KBM-7 (cell line): Measurements from ENCODE around the gene INHA.

Source experiments
- DNase-seq: peaks from one replicate; pipeline ENCODE4 v3.0.0-alpha.2; 2015
- in situ Hi-C: fragments of 300-500 bp; cut with MboI; formaldehyde crosslinking; loops from 2 replicates; pipeline ENCODE4 v1.14.3; 2020; ENCODE audit warnings: low sequenced_read_pairs, low pct_unique_long_range_greater_than_20kb, mixed read lengths

Gene INHA

GRCh38 chr2:219569635-219570034 is 2.5 kb upstream of the INHA start:
- no peak for DNase-seq
- in situ Hi-C loops = no loop called here

- peak; percentile 23 for DNase-seq
- in situ Hi-C loops = no loop called here
Measured at GRCh38 chr2:219570194-219570923, 1.8 kb upstream of the INHA start.

- in situ Hi-C loops = no loop called here
- no peak for DNase-seq
Measured at GRCh38 chr2:219570924-219571310, 1.2 kb upstream of the INHA start.

GRCh38 chr2:219571311-219572236 is 536 bp upstream of the INHA start, which contains the start of gene OBSL1:
OBSL1 (minus strand) TSS chr2:219571539; CDS start chr2:219571232, 307 bp downstream.
- in situ Hi-C loops = no loop called here
- peak; percentile 75 for DNase-seq

GRCh38 chr2:219573166-219573565 is 1.1 kb downstream of the INHA start:
- no peak for DNase-seq
- in situ Hi-C loops = no loop called here

- in situ Hi-C loops = no loop called here
- DNase-seq = no peak
Measured at GRCh38 chr2:219574484-219575311, 2.6 kb downstream of the INHA start.

- in situ Hi-C loops = no loop called here
- no peak for DNase-seq
Measured at GRCh38 chr2:219575566-219576504, 3.7 kb downstream of the INHA start.

- in situ Hi-C loops = no loop called here
- no peak for DNase-seq
Measured at GRCh38 chr2:219576505-219577388, 4.6 kb downstream of the INHA start.

GRCh38 chr2:219578811-219579613 is 6.9 kb downstream of the INHA start:
- DNase-seq = no peak
- in situ Hi-C loops = no loop called here

GRCh38 chr2:219581346-219581745 is 9.2 kb downstream of the INHA start:
- in situ Hi-C loops = no loop called here
- DNase-seq = no peak

- no peak for DNase-seq
- in situ Hi-C loops = no loop called here
Measured at GRCh38 chr2:219591091-219591490, 19.0 kb downstream of the INHA start.

GRCh38 chr2:219592736-219593135 is 20.6 kb downstream of the INHA start:
- DNase-seq = no peak
- in situ Hi-C loops = no loop called here

- in situ Hi-C loops = no loop called here
- no peak for DNase-seq
Measured at GRCh38 chr2:219593154-219593553, 21.0 kb downstream of the INHA start.

GRCh38 chr2:219595256-219595655 is 23.1 kb downstream of the INHA start:
- in situ Hi-C loops = no loop called here
- peak; percentile 77 for DNase-seq

- no peak for DNase-seq
- in situ Hi-C loops = no loop called here
Measured at GRCh38 chr2:219596954-219597551, 24.9 kb downstream of the INHA start.

- in situ Hi-C loops = no loop called here
- DNase-seq = peak; percentile 97
Measured at GRCh38 chr2:219597552-219598307, 25.6 kb downstream of the INHA start, which contains the start of gene STK11IP. STK11IP (plus strand) TSS chr2:219597857; CDS start chr2:219598120, 263 bp downstream.
